ENCODE measurements around the gene AHCY. TPM values are rescaled to one million over a fixed set of nuclear protein-coding genes. Genes with fewer than 3 reads are reported as not detected.
"Not testable (repeated sequence)": the region's sequence is repeated elsewhere in the genome, so short reads cannot be mapped to it uniquely, and the experiment has no call there.

Gene AHCY
- polyA plus RNA-seq, 1 donor = 179 TPM

GRCh38 chr20:34300256-34300806 is 2.8 kb downstream of the AHCY start:
- DNase-seq = no peak

- DNase-seq = no peak
Observed at GRCh38 chr20:34299556-34300255, 3.4 kb downstream of the AHCY start.

GRCh38 chr20:34298294-34298784 is 4.8 kb downstream of the AHCY start:
- DNase-seq = not testable (repeated sequence)

- no peak for DNase-seq
Observed at GRCh38 chr20:34296468-34296867, 6.7 kb downstream of the AHCY start.

- no peak for DNase-seq
Observed at GRCh38 chr20:34295284-34295683, 7.9 kb downstream of the AHCY start.

- no peak for DNase-seq
Observed at GRCh38 chr20:34294563-34294962, 8.6 kb downstream of the AHCY start.

- DNase-seq = no peak
Observed at GRCh38 chr20:34293589-34293988, 9.6 kb downstream of the AHCY start.

GRCh38 chr20:34293119-34293518 is 10.0 kb downstream of the AHCY start:
- no peak for DNase-seq

- no peak for DNase-seq
Observed at GRCh38 chr20:34292496-34292895, 10.7 kb downstream of the AHCY start.

- DNase-seq = no peak
Observed at GRCh38 chr20:34290471-34290870, 12.7 kb downstream of the AHCY start.

GRCh38 chr20:34287500-34287899 is 15.7 kb downstream of the AHCY start:
- not testable (repeated sequence) for DNase-seq

- DNase-seq = no peak
Observed at GRCh38 chr20:34285450-34285849, 17.7 kb downstream of the AHCY start.

GRCh38 chr20:34283844-34284243 is 19.3 kb downstream of the AHCY start:
- DNase-seq = no peak

- DNase-seq = no peak
Observed at GRCh38 chr20:34282041-34282440, 21.1 kb downstream of the AHCY start.

GRCh38 chr20:34281177-34281576 is 22.0 kb downstream of the AHCY start:
- DNase-seq = no peak

GRCh38 chr20:34274694-34275093 is 28.5 kb downstream of the AHCY start:
- DNase-seq = no peak

- DNase-seq = no peak
Observed at GRCh38 chr20:34271956-34272355, 31.2 kb downstream of the AHCY start.

- DNase-seq = no peak
Observed at GRCh38 chr20:34269996-34270627, 33.0 kb downstream of the AHCY start.

- peak; percentile 27 for DNase-seq
Observed at GRCh38 chr20:34268851-34269636, 34.1 kb downstream of the AHCY start.

- no peak for DNase-seq
Observed at GRCh38 chr20:34268145-34268544, 35.0 kb downstream of the AHCY start.

GRCh38 chr20:34264141-34264540 is 39.0 kb downstream of the AHCY start:
- no peak for DNase-seq

GRCh38 chr20:34263468-34263867 is 39.7 kb downstream of the AHCY start:
- DNase-seq = not testable (repeated sequence)

All from left kidney (tissue), 2 donors.